ENCODE measurements around the gene COG1.

GRCh38 chr17:73203135-73203787 is 10.4 kb downstream of the COG1 start:
- no peak for TF ChIP-seq CTCF (IDR thresholded peaks at IDR 0.05; ENCODE audit: low read length)
- no peak for TF ChIP-seq EZH2 (IDR thresholded peaks at IDR 0.05; ENCODE audit: borderline replicate concordance, low read length)

Measured in OCI-LY1 (cell line).